Measurements from ENCODE around the gene JPT2. TPM values are rescaled to one million over a fixed set of nuclear protein-coding genes. Genes with fewer than 3 reads are reported as not detected.

Gene JPT2
- total RNA-seq, 1 experiment from 2014 or later: 113 TPM

GRCh38 chr16:1744338-1744840 is 66.3 kb downstream of the JPT2 start:
- ChIA-PET RAD21 (ENCODE audit: low non-redundant PET in 1 of 2, low total read pairs in 2 of 2, uncharacterized antibody in 2 of 2, unreplicated experiment in 2 of 2) (no interaction called here), POLR2A (no interaction called here), CTCF (no interaction called here)
- Histone ChIP-seq H3K27ac (ENCODE audit: low read depth, low read length) (no peak overlapping the region), H2AFZ (ENCODE audit: low read depth, low read length, poor library complexity, severe bottlenecking) (no peak overlapping the region), H3K9me3 (ENCODE audit: control insufficient read depth in 1 of 2, insufficient read depth in 1 of 2, low read depth in 1 of 2, low read length in 2 of 2) (no peaks in the 10 kb centered on the region), H3K9ac (ENCODE audit: low read length) (no peak overlapping the region), H4K20me1 (ENCODE audit: insufficient read depth) (no peaks in the 10 kb centered on the region), H3K36me3 (ENCODE audit: control insufficient read depth in 1 of 2, insufficient read depth in 2 of 2, low read length in 2 of 2) (peaks cover 9% of the 10 kb centered on the region in 2 experiments; a peak in 3 of 4 replicates), H3K4me3 (replicated peaks in 1 of 2; ENCODE audit: low read depth in 1 of 2, low read length in 2 of 2) (no peak overlapping the region), H3K79me2 (ENCODE audit: insufficient read depth, low read length) (no peaks in the 10 kb centered on the region), H3K27me3 (ENCODE audit: insufficient read depth, low read length) (no peaks in the 10 kb centered on the region), H3K4me1 (ENCODE audit: control insufficient read depth in 1 of 2, insufficient read depth in 2 of 2, low read length in 2 of 2) (no peaks in the 10 kb centered on the region), H3K4me2 (ENCODE audit: low read length) (no peak overlapping the region), H3K9me2 (ENCODE audit: insufficient read depth) (no peaks in the 10 kb centered on the region)
- intact Hi-C loops (cut with micrococcal nuclease): no loop called here
- TF ChIP-seq ZNF274 (IDR thresholded peaks at IDR 0.05; ENCODE audit: low read depth, low read length) (no peak), REST (IDR thresholded peaks at IDR 0.05; ENCODE audit: low read depth) (no peak), SIN3A (IDR thresholded peaks at IDR 0.05; ENCODE audit: low read depth) (no peak), EGR1 (IDR thresholded peaks at IDR 0.05; ENCODE audit: low read depth) (no peak), POLR2A (IDR thresholded peaks at IDR 0.05; ENCODE audit: borderline replicate concordance, extremely low read depth, insufficient read depth, insufficient read length) (no peak), EZH2phosphoT487 (IDR thresholded peaks at IDR 0.05; ENCODE audit: borderline replicate concordance) (no peak), RAD21 (IDR thresholded peaks at IDR 0.05; ENCODE audit: low read depth) (no peak), MAX (IDR thresholded peaks at IDR 0.05) (no peak), EZH2 (IDR thresholded peaks at IDR 0.05) (no peak), FOSL1 (IDR thresholded peaks at IDR 0.05; ENCODE audit: low read depth) (no peak), ATF3 (IDR thresholded peaks at IDR 0.05) (no peak), ZBTB33 (IDR thresholded peaks at IDR 0.05; ENCODE audit: extremely low read depth, insufficient replicate concordance, low read length) (no peak), CTCF (IDR thresholded peaks at IDR 0.05 in 2 of 3, conservative IDR thresholded peaks at IDR 0.05 in 1 of 3; ENCODE audit: borderline replicate concordance in 1 of 3, insufficient read depth in 1 of 3, low read depth in 2 of 3, low read length in 2 of 3) (no peak), ELF1 (IDR thresholded peaks at IDR 0.05; ENCODE audit: borderline replicate concordance, low read depth) (no peak), CBX3 (IDR thresholded peaks at IDR 0.05; ENCODE audit: low read depth) (no peak), SP1 (IDR thresholded peaks at IDR 0.05; ENCODE audit: low read depth) (no peak), YY1 (IDR thresholded peaks at IDR 0.05; ENCODE audit: extremely low read depth, insufficient replicate concordance, low read depth, low read length) (no peak)
- no peak for DNase-seq (ENCODE audit: low read depth, low spot score)
- BruUV-seq (replicated peaks): no TSS peak
- ATAC-seq: no peak

Data from HCT116 (cell line).